Measurements from ENCODE around the gene GNB1L. TPM values are rescaled to one million over a fixed set of nuclear protein-coding genes. Genes with fewer than 3 reads are reported as not detected.
A peak's percentile ranks its signal among the peaks of the same experiment; 100 is the strongest.

Gene GNB1L
- total RNA-seq, 2 experiments from 2014 or later: 11.9 to 12.7 TPM

GRCh38 chr22:19847345-19847632 lies 7.4 kb downstream of the GNB1L start:
- POLR2A ChIA-PET: no interaction called here
- Mint-ChIP-seq H3K4me1 (peaks cover 19% of the 10 kb centered on the region), H3K9me3 (no peaks in the 10 kb centered on the region), H3K36me3 (peaks cover 15% of the 10 kb centered on the region), H3K27ac (no peak overlapping the region), H3K4me3 (no peak overlapping the region), H3K27me3 (no peaks in the 10 kb centered on the region)
- DNase-seq: no peak
- ATAC-seq (ENCODE audit: low read depth): no peak

GRCh38 chr22:19846620-19847344 lies 7.9 kb downstream of the GNB1L start:
- no peaks in the 10 kb centered on the region for H3K27me3 Mint-ChIP-seq
- POLR2A ChIA-PET: no interaction called here
- no peak overlapping the region for H3K27ac Mint-ChIP-seq
- H3K9me3 Mint-ChIP-seq: no peaks in the 10 kb centered on the region
- no peak overlapping the region for H3K4me3 Mint-ChIP-seq
- peaks cover 17% of the 10 kb centered on the region for H3K4me1 Mint-ChIP-seq
- ATAC-seq (ENCODE audit: low read depth) (no peak), DNase-seq (no peak)
- H3K36me3 Mint-ChIP-seq: peaks cover 15% of the 10 kb centered on the region

GRCh38 chr22:19845054-19845722 lies 9.5 kb downstream of the GNB1L start:
- ATAC-seq (ENCODE audit: low read depth) (peak; percentile 20), DNase-seq (no peak)
- Mint-ChIP-seq H3K9me3 (no peaks in the 10 kb centered on the region), H3K36me3 (peaks cover 13% of the 10 kb centered on the region), H3K4me3 (peak overlapping the region; percentile 58), H3K27ac (peak overlapping the region; percentile 86), H3K27me3 (no peaks in the 10 kb centered on the region), H3K4me1 (peaks cover 17% of the 10 kb centered on the region)
- POLR2A ChIA-PET: interaction anchor here (0.7 to 2.5 kb wide), 4 partner anchors 10 to 114 kb away, joined by 4 to 19 read pairs (median 6); partner anchors contain the start of genes GNB1L and RTL10

- Mint-ChIP-seq H3K4me1 (peaks cover 17% of the 10 kb centered on the region), H3K9me3 (no peaks in the 10 kb centered on the region), H3K4me3 (peak overlapping the region; percentile 58), H3K27me3 (no peaks in the 10 kb centered on the region), H3K36me3 (peaks cover 10% of the 10 kb centered on the region), H3K27ac (peak overlapping the region; percentile 86)
- DNase-seq (peak; percentile 55), ATAC-seq (ENCODE audit: low read depth) (peak; percentile 84)
- POLR2A ChIA-PET: interaction anchor here (1.6 to 2.5 kb wide), 3 partner anchors 10 to 48 kb away, joined by 5 to 19 read pairs (median 6); partner anchors contain the start of genes GNB1L and RTL10
Measured at GRCh38 chr22:19844377-19845053, 10.2 kb downstream of the GNB1L start.

GRCh38 chr22:19843857-19844376 lies 10.8 kb downstream of the GNB1L start:
- Mint-ChIP-seq H3K9me3 (no peaks in the 10 kb centered on the region), H3K27me3 (no peaks in the 10 kb centered on the region), H3K4me3 (peak overlapping the region; percentile 58), H3K36me3 (peaks cover 10% of the 10 kb centered on the region), H3K27ac (peak overlapping the region; percentile 86), H3K4me1 (peaks cover 17% of the 10 kb centered on the region)
- DNase-seq (no peak), ATAC-seq (ENCODE audit: low read depth) (no peak)
- POLR2A ChIA-PET: interaction anchor here (1.6 to 2.5 kb wide), 3 partner anchors 11 to 48 kb away, joined by 5 to 19 read pairs (median 6); partner anchors contain the start of genes GNB1L and RTL10

GRCh38 chr22:19843107-19843856 lies 11.4 kb downstream of the GNB1L start:
- POLR2A ChIA-PET: interaction anchor here (1.1 to 2.1 kb wide), 2 partner anchors 49 kb away, joined by 3 to 6 read pairs; no protein-coding TSS in a partner anchor
- Mint-ChIP-seq H3K27me3 (no peaks in the 10 kb centered on the region), H3K36me3 (peaks cover 10% of the 10 kb centered on the region), H3K4me3 (no peak overlapping the region), H3K27ac (peak overlapping the region; percentile 21), H3K9me3 (no peaks in the 10 kb centered on the region), H3K4me1 (peaks cover 14% of the 10 kb centered on the region)
- no peak for DNase-seq
- ATAC-seq (ENCODE audit: low read depth): no peak

- no peak for ATAC-seq (ENCODE audit: low read depth)
- peaks cover 4% of the 10 kb centered on the region for H3K36me3 Mint-ChIP-seq
- H3K27ac Mint-ChIP-seq: no peak overlapping the region
- H3K4me3 Mint-ChIP-seq: no peak overlapping the region
- peaks cover 14% of the 10 kb centered on the region for H3K4me1 Mint-ChIP-seq
- no peaks in the 10 kb centered on the region for H3K9me3 Mint-ChIP-seq
- H3K27me3 Mint-ChIP-seq: no peaks in the 10 kb centered on the region
- POLR2A ChIA-PET: interaction anchor here (1.0 to 1.1 kb wide), 2 partner anchors 13 to 50 kb away, joined by 3 read pairs; no protein-coding TSS in a partner anchor
- DNase-seq: no peak
Measured at GRCh38 chr22:19842393-19843106, 12.1 kb downstream of the GNB1L start.

GRCh38 chr22:19841641-19842392 lies 12.9 kb downstream of the GNB1L start:
- no peak overlapping the region for H3K4me3 Mint-ChIP-seq
- DNase-seq (no peak), ATAC-seq (ENCODE audit: low read depth) (no peak)
- no peaks in the 10 kb centered on the region for H3K27me3 Mint-ChIP-seq
- H3K4me1 Mint-ChIP-seq: peaks cover 14% of the 10 kb centered on the region
- POLR2A ChIA-PET: interaction anchor here (1.0 to 1.1 kb wide), 2 partner anchors 14 to 50 kb away, joined by 3 read pairs; no protein-coding TSS in a partner anchor
- H3K27ac Mint-ChIP-seq: no peak overlapping the region
- H3K36me3 Mint-ChIP-seq: no peaks in the 10 kb centered on the region
- no peaks in the 10 kb centered on the region for H3K9me3 Mint-ChIP-seq

- ATAC-seq (ENCODE audit: low read depth) (no peak), DNase-seq (no peak)
- no peak overlapping the region for H3K27ac Mint-ChIP-seq
- no peaks in the 10 kb centered on the region for H3K36me3 Mint-ChIP-seq
- peaks cover 14% of the 10 kb centered on the region for H3K4me1 Mint-ChIP-seq
- H3K9me3 Mint-ChIP-seq: no peaks in the 10 kb centered on the region
- POLR2A ChIA-PET: no interaction called here
- no peaks in the 10 kb centered on the region for H3K27me3 Mint-ChIP-seq
- no peak overlapping the region for H3K4me3 Mint-ChIP-seq
Measured at GRCh38 chr22:19840955-19841640, 13.6 kb downstream of the GNB1L start.

GRCh38 chr22:19840059-19840458 lies 14.6 kb downstream of the GNB1L start:
- ATAC-seq (ENCODE audit: low read depth): no peak
- POLR2A ChIA-PET: no interaction called here
- Mint-ChIP-seq H3K4me1 (peaks cover 10% of the 10 kb centered on the region), H3K9me3 (no peaks in the 10 kb centered on the region), H3K36me3 (no peaks in the 10 kb centered on the region), H3K4me3 (no peak overlapping the region), H3K27ac (no peak overlapping the region), H3K27me3 (no peaks in the 10 kb centered on the region)
- DNase-seq: no peak

GRCh38 chr22:19837915-19838314 lies 16.8 kb downstream of the GNB1L start:
- Mint-ChIP-seq H3K4me3 (no peak overlapping the region), H3K27me3 (no peaks in the 10 kb centered on the region), H3K9me3 (no peaks in the 10 kb centered on the region), H3K27ac (no peak overlapping the region), H3K4me1 (peaks cover 3% of the 10 kb centered on the region), H3K36me3 (no peaks in the 10 kb centered on the region)
- POLR2A ChIA-PET: no interaction called here
- DNase-seq (no peak), ATAC-seq (ENCODE audit: low read depth) (no peak)
